GM12878 (cell line): ENCODE results near the gene C11orf42. TPM values are rescaled to one million over a fixed set of nuclear protein-coding genes. Genes with fewer than 3 reads are reported as not detected.

Experiments used
- ATAC-seq: fragments of 200-7000 bp; cut with Tn5 transposase; 3 replicates; pipeline ENCODE4 v1.9.1; 2020; ENCODE audit warnings: mild to moderate bottlenecking, moderate library complexity
- BruUV-seq: library from RNA; stranded (reverse); fragments of 400-500 nt; replicated peaks from 2 replicates; lab custom pipeline; 2021; lab: Mats Ljungman, UMichigan
- CTCF ChIA-PET: fragments of 300-600 bp; sonication (Branson Sonifier 250); formaldehyde crosslinking; extraction: SDS; loops from one replicate; lab custom pipeline; 2021; ENCODE audit warnings: inconsistent platforms; lab: Yijun Ruan, JAX
- POLR2A ChIA-PET: fragments of 350-600 bp; formaldehyde crosslinking; extraction: SDS; loops from one replicate; lab custom pipeline; 2021; ENCODE audit warnings: inconsistent platforms; lab: Charles Lee
- RAD21 ChIA-PET: fragments of 300-600 bp; sonication (Branson Sonifier 250); formaldehyde crosslinking; loops from one replicate; lab custom pipeline; 2023; ENCODE audit warnings: antibody characterized with exemption; ENCODE audit not compliant: unreplicated experiment; lab: Charles Lee
- SMC1A ChIA-PET: fragments of 300-600 bp; sonication (Branson Sonifier 250); formaldehyde crosslinking; loops from one replicate; lab custom pipeline; 2023; ENCODE audit not compliant: unreplicated experiment, uncharacterized antibody; lab: Charles Lee
- DNase-seq: peaks from one replicate; pipeline ENCODE4 v3.0.0-alpha.2; 2011; ENCODE audit warnings: low read depth, low spot score
- FAIRE-seq: peaks from 3 replicates; lab custom pipeline; 2011; peaks lifted over from hg19 to GRCh38; lab: Jason Lieb, UNC
- H2AFZ ChIP-seq: 2 replicates; pipeline ENCODE4 v1.6.0; 2011; ENCODE audit warnings: low read depth, low read length, control low read depth; ENCODE audit not compliant: control insufficient read depth
- H3K27ac ChIP-seq: 2 replicates; pipeline ENCODE4 v1.5.1; 2011; ENCODE audit warnings: control low read depth; ENCODE audit not compliant: control insufficient read depth, insufficient read depth
- H3K27me3 ChIP-seq, 2 experiments: replicated peaks in 1 of 2; 2 replicates each; pipeline versions ENCODE4 v1.6.0 to v1.6.1; 2011; ENCODE audit warnings: low read length in 1 of 2; ENCODE audit not compliant: control insufficient read depth in 2 of 2, insufficient read depth in 2 of 2
- H3K36me3 ChIP-seq, 2 experiments: 2 replicates each; pipeline ENCODE4 v1.5.1; 2011; ENCODE audit warnings: low read length in 1 of 2; ENCODE audit not compliant: control insufficient read depth in 2 of 2, insufficient read depth in 2 of 2
- H3K4me1 ChIP-seq: 2 replicates; pipeline ENCODE4 v1.6.1; 2011; ENCODE audit warnings: mild to moderate bottlenecking, low read length, moderate library complexity, mixed read lengths; ENCODE audit not compliant: control insufficient read depth, insufficient read depth
- H3K4me2 ChIP-seq: 2 replicates; pipeline ENCODE4 v1.6.0; 2011; ENCODE audit warnings: control low read depth; ENCODE audit not compliant: control insufficient read depth, insufficient read depth
- H3K4me3 ChIP-seq: fragments of 200-600 bp; sonication (generic); 2 replicates; pipeline ENCODE4 v1.5.1; 2016
- H3K79me2 ChIP-seq: 2 replicates; pipeline ENCODE4 v1.6.0; 2011; ENCODE audit warnings: low read length; ENCODE audit not compliant: control insufficient read depth, insufficient read depth
- H3K9ac ChIP-seq: 2 replicates; pipeline ENCODE4 v1.8.0; 2011; ENCODE audit warnings: low read length, control low read depth, mixed read lengths; ENCODE audit not compliant: control insufficient read depth, insufficient read depth
- H3K9me3 ChIP-seq: replicated peaks from 3 replicates; pipeline ENCODE4 v1.5.1; 2011; ENCODE audit warnings: mild to moderate bottlenecking, low read length; ENCODE audit not compliant: control insufficient read depth, insufficient read depth
- H4K20me1 ChIP-seq: 2 replicates; pipeline ENCODE4 v1.6.0; 2011; ENCODE audit not compliant: control insufficient read depth, insufficient read depth
- CHD1 ChIP-seq: IDR thresholded peaks from 2 replicates; pipeline ENCODE4 v1.6.1; 2012; ENCODE audit warnings: low read depth, low read length, improper control_type of control experiment
- CREM ChIP-seq: IDR thresholded peaks from 2 replicates; pipeline ENCODE4 v1.6.1; 2014; ENCODE audit warnings: antibody characterized with exemption, low read depth
- EED ChIP-seq: sonication (generic); IDR thresholded peaks from 2 replicates; pipeline ENCODE4 v1.6.1; 2016; ENCODE audit warnings: antibody characterized with exemption, low read depth
- HDGF ChIP-seq: fragments of 450-650 bp; IDR thresholded peaks from 2 replicates; pipeline ENCODE4 v1.6.1; 2016; ENCODE audit warnings: antibody characterized with exemption
- RAD21 ChIP-seq: IDR thresholded peaks from 2 replicates; pipeline ENCODE4 v1.6.1; 2011; ENCODE audit warnings: mild to moderate bottlenecking, low read depth, low read length, moderate library complexity; ENCODE audit not compliant: insufficient read depth
- RELA ChIP-seq: fragments of 450-650 bp; IDR thresholded peaks from 2 replicates; pipeline ENCODE4 v1.8.0; 2014; ENCODE audit warnings: borderline replicate concordance; ENCODE audit not compliant: partially characterized antibody
- RFX5 ChIP-seq: IDR thresholded peaks from 2 replicates; pipeline ENCODE4 v1.6.1; 2011; ENCODE audit warnings: low read depth, low read length, improper control_type of control experiment
- STAT1 ChIP-seq: fragments of 450-650 bp; conservative IDR thresholded peaks from 2 replicates; pipeline ENCODE4 v1.6.1; 2014; ENCODE audit warnings: antibody characterized with exemption, mild to moderate bottlenecking
- TBL1XR1 ChIP-seq: IDR thresholded peaks from 2 replicates; pipeline ENCODE4 v1.6.1; 2012; ENCODE audit warnings: low read depth, low read length, improper control_type of control experiment
- WRNIP1 ChIP-seq: IDR thresholded peaks from 2 replicates; pipeline ENCODE4 v1.6.1; 2011; ENCODE audit warnings: low read depth, low read length, improper control_type of control experiment, borderline replicate concordance
- ZNF217 ChIP-seq: fragments of 450-650 bp; IDR thresholded peaks from 2 replicates; pipeline ENCODE4 v1.6.1; 2017; ENCODE audit warnings: antibody characterized with exemption, mild to moderate bottlenecking
- ZSCAN29 ChIP-seq: fragments of 450-650 bp; IDR thresholded peaks from 2 replicates; pipeline ENCODE4 v1.6.1; 2017; ENCODE audit warnings: mild to moderate bottlenecking, moderate library complexity
- WGBS: methylation state at CpG from one replicate; pipeline ENCODE4 v1.1.6; 2016; ENCODE audit warnings: low lambda C conversion rate; ENCODE audit not compliant: insufficient replicate concordance, insufficient coverage; ENCODE audit errors: missing lambda C conversion rate; 5-methylcytosine and 5-hydroxymethylcytosine counted together
- in situ Hi-C: fragments of 300-500 bp; cut with MboI; formaldehyde crosslinking; loops from 9 replicates; pipeline ENCODE4 v1.14.3; 2018; ENCODE audit warnings: mixed read lengths
- intact Hi-C: fragments of 100-400 bp; cut with micrococcal nuclease; formaldehyde crosslinking; loops from one replicate; pipeline ENCODE4 v1.14.2; 2022; ENCODE audit not compliant: unreplicated experiment
- polyA plus RNA-seq, 11 experiments: library from polyadenylated mRNA; depleted of rRNA in 4 of 11; unstranded in 6 of 11; stranded (reverse) in 5 of 11; fragments of >200 nt; fragmentation: Nextera tagmentation in 4 of 11; fragmentation: Illumina TruSeq in 1 of 11; extraction: Ambion mirVana in 4 of 11; extraction: Trizol in 1 of 11; gene quantifications; 1 replicate in 1 of 11; 2 replicates in 10 of 11; pipeline versions ENCODE4 v1.2.1 to v1.2.3, GENCODE V29; 2011 to 2016; ENCODE audit warnings: inconsistent platforms in 2 of 11, missing spikeins in 2 of 11, low read depth in 1 of 11
- total RNA-seq, 4 experiments: library from RNA; depleted of rRNA in 3 of 4; stranded (reverse); fragments of >200 nt in 3 of 4; fragmentation: Illumina TruSeq in 1 of 4; extraction: Trizol in 1 of 4; gene quantifications; 2 replicates each; pipeline versions ENCODE4 v1.2.1 to v1.2.3, GENCODE V29; 2013 to 2021
- TF ChIP-seq, protein P1 (sequence below): fragments of 450-650 bp; IDR thresholded peaks from 2 replicates; pipeline ENCODE4 v1.6.1; 2016; ENCODE audit warnings: mild to moderate bottlenecking
- TF ChIP-seq, protein P2 (sequence below): fragments of 450-650 bp; IDR thresholded peaks from 2 replicates; pipeline ENCODE4 v1.6.1; 2017; ENCODE audit warnings: low read depth, mild to moderate bottlenecking, moderate library complexity
- TF ChIP-seq, protein P3 (sequence below): IDR thresholded peaks from 2 replicates; pipeline ENCODE4 v1.6.1; 2012; ENCODE audit warnings: low read length, inconsistent platforms
- TF ChIP-seq, protein P4 (sequence below): IDR thresholded peaks from 2 replicates; pipeline ENCODE4 v1.6.1; 2012; ENCODE audit warnings: low read depth, low read length, improper control_type of control experiment
- TF ChIP-seq, protein P5 (sequence below): fragments of 450-650 bp; formaldehyde crosslinking; IDR thresholded peaks from 2 replicates; pipeline ENCODE4 v1.4.0; 2022; ENCODE audit warnings: mild to moderate bottlenecking, moderate library complexity

The C11orf42 gene
- total and polyA plus RNA-seq, 10 of the 15 experiments (the other 5 are each of a cell fraction or from before 2014, with no cell fraction given) = 0.19 TPM; not detected in 9

DNA sequence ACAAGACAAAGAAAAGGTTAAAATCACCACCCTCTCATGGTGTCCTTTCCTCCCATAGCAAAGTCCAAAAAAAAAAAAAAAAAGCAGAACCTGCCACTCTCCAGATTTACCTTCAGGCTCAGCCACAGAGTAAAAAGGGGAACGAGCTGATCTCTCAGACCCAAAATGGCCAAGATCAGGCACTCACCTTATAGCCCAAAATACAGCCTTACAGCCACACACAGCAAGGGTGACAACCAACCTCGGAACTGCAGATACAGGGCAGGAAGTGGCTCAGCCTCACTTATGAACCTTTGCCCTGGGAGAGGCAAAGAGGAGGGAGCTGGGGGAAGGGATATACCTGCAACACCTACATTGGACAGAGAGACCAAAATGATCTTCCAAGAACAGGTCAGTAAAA, 24.6 kb downstream of the C11orf42 start:
- H3K9ac ChIP-seq = no peak overlapping the region
- H3K4me1 ChIP-seq = peaks cover 3% of the 10 kb centered on the region; the same call in 1 of the 2 replicates
- no peak overlapping the region for H2AFZ ChIP-seq
- ChIA-PET SMC1A (interaction anchor here (0.6 to 2.7 kb wide), 10 partner anchors 9 to 629 kb away, joined by 3 to 14 read pairs (median 4); partner anchors contain the start of gene CNGA4), RAD21 (interaction anchor here (0.8 kb wide), 2 partner anchors 28 to 1266 kb away, joined by 3 read pairs; no protein-coding TSS in a partner anchor), POLR2A (interaction anchor here (0.6 to 1.0 kb wide), 3 partner anchors 236 to 1299 kb away, joined by 3 to 4 read pairs (median 3); no protein-coding TSS in a partner anchor), CTCF (interaction anchor here (0.6 to 1.9 kb wide), 8 partner anchors 8 to 527 kb away, joined by 3 to 12 read pairs (median 4); no protein-coding TSS in a partner anchor)
- no peaks in the 10 kb centered on the region for H3K36me3 ChIP-seq
- no peak for DNase-seq
- H3K27me3 ChIP-seq = no peaks in the 10 kb centered on the region
- no peak overlapping the region for H3K27ac ChIP-seq
- in situ Hi-C loops (no loop called here), intact Hi-C loops (loop anchor here (10.0 kb wide), 2 partner anchors 255 to 515 kb away; partner anchors contain the start of genes ARFIP2 and TIMM10B)
- H3K9me3 ChIP-seq = no peaks in the 10 kb centered on the region; the same call in 2 of the 3 replicates
- H3K79me2 ChIP-seq = peaks cover 21% of the 10 kb centered on the region
- no peak overlapping the region for H3K4me3 ChIP-seq
- H3K4me2 ChIP-seq = peak overlapping the region; percentile 1; the same call in 1 of the 2 replicates
- WGBS = 0% methylated on average over 2 of the region's 2 CpGs
- FAIRE-seq = no peak
- no peaks in the 10 kb centered on the region for H4K20me1 ChIP-seq
- no TSS peak for BruUV-seq
- peak; percentile 3; the same call in 2 of the 3 replicates for ATAC-seq
- TF ChIP-seq, protein P1, sequence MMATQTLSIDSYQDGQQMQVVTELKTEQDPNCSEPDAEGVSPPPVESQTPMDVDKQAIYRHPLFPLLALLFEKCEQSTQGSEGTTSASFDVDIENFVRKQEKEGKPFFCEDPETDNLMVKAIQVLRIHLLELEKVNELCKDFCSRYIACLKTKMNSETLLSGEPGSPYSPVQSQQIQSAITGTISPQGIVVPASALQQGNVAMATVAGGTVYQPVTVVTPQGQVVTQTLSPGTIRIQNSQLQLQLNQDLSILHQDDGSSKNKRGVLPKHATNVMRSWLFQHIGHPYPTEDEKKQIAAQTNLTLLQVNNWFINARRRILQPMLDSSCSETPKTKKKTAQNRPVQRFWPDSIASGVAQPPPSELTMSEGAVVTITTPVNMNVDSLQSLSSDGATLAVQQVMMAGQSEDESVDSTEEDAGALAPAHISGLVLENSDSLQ = peak; percentile 54; the same call in 1 of the 2 replicates
- TF ChIP-seq CREM (no peak), EED (no peak), RAD21 (no peak), ZNF217 (no peak), HDGF (0 out of 2 replicates have a peak, but pooled peaks have one; percentile 15), WRNIP1 (no peak), STAT1 (no peak), TBL1XR1 (no peak), RELA (no peak), RFX5 (no peak), CHD1 (no peak), ZSCAN29 (no peak)
- TF ChIP-seq, protein P2, sequence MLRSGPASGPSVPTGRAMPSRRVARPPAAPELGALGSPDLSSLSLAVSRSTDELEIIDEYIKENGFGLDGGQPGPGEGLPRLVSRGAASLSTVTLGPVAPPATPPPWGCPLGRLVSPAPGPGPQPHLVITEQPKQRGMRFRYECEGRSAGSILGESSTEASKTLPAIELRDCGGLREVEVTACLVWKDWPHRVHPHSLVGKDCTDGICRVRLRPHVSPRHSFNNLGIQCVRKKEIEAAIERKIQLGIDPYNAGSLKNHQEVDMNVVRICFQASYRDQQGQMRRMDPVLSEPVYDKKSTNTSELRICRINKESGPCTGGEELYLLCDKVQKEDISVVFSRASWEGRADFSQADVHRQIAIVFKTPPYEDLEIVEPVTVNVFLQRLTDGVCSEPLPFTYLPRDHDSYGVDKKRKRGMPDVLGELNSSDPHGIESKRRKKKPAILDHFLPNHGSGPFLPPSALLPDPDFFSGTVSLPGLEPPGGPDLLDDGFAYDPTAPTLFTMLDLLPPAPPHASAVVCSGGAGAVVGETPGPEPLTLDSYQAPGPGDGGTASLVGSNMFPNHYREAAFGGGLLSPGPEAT = no peak
- TF ChIP-seq, protein P3, sequence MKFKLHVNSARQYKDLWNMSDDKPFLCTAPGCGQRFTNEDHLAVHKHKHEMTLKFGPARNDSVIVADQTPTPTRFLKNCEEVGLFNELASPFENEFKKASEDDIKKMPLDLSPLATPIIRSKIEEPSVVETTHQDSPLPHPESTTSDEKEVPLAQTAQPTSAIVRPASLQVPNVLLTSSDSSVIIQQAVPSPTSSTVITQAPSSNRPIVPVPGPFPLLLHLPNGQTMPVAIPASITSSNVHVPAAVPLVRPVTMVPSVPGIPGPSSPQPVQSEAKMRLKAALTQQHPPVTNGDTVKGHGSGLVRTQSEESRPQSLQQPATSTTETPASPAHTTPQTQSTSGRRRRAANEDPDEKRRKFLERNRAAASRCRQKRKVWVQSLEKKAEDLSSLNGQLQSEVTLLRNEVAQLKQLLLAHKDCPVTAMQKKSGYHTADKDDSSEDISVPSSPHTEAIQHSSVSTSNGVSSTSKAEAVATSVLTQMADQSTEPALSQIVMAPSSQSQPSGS = no peak
- TF ChIP-seq, protein P4, sequence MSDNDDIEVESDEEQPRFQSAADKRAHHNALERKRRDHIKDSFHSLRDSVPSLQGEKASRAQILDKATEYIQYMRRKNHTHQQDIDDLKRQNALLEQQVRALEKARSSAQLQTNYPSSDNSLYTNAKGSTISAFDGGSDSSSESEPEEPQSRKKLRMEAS = no peak
- TF ChIP-seq, protein P5, sequence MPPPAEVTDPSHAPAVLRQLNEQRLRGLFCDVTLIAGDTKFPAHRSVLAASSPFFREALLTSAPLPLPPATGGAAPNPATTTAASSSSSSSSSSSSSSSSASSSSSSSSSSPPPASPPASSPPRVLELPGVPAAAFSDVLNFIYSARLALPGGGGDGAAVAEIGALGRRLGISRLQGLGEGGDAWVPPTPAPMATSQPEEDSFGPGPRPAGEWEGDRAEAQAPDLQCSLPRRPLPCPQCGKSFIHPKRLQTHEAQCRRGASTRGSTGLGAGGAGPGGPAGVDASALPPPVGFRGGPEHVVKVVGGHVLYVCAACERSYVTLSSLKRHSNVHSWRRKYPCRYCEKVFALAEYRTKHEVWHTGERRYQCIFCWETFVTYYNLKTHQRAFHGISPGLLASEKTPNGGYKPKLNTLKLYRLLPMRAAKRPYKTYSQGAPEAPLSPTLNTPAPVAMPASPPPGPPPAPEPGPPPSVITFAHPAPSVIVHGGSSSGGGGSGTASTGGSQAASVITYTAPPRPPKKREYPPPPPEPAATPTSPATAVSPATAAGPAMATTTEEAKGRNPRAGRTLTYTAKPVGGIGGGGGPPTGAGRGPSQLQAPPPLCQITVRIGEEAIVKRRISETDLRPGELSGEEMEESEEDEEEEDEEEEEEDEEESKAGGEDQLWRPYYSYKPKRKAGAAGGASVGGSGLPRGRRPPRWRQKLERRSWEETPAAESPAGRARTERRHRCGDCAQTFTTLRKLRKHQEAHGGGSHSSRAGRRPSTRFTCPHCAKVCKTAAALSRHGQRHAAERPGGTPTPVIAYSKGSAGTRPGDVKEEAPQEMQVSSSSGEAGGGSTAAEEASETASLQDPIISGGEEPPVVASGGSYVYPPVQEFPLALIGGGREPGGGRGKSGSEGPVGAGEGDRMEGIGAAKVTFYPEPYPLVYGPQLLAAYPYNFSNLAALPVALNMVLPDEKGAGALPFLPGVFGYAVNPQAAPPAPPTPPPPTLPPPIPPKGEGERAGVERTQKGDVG = no peak
